ENCODE measurements around the gene C10orf90. TPM values are rescaled to one million over a fixed set of nuclear protein-coding genes. Genes with fewer than 3 reads are reported as not detected.

The C10orf90 gene
- total RNA-seq, 2 experiments from 2014 or later, result not detected

Other genes starting within 250 kb of the C10orf90 start
- gene DOCK1, start 234.7 kb upstream of the C10orf90 start, total RNA-seq, result under 1 TPM in 1 of 2 experiments, not detected in 1; 0.05 TPM